DOHH2 (cell line): Measurements from ENCODE around the gene RNASE13.

ENCODE experiments used
- EZH2phosphoT487 ChIP-seq: fragments of 200-600 bp; sonication (generic); IDR thresholded peaks from 2 replicates; pipeline ENCODE4 v1.6.1; 2017; ENCODE audit warnings: borderline replicate concordance, mild to moderate bottlenecking, antibody characterized with exemption, low read length, moderate library complexity, mixed read lengths
- TF ChIP-seq, protein P1 (sequence below): fragments of 200-600 bp; sonication (generic); IDR thresholded peaks from one replicate; pipeline ENCODE4 v1.5.1; 2014; ENCODE audit warnings: antibody characterized with exemption, mild to moderate bottlenecking, low read depth, low read length; ENCODE audit not compliant: poor library complexity, severe bottlenecking

DNA sequence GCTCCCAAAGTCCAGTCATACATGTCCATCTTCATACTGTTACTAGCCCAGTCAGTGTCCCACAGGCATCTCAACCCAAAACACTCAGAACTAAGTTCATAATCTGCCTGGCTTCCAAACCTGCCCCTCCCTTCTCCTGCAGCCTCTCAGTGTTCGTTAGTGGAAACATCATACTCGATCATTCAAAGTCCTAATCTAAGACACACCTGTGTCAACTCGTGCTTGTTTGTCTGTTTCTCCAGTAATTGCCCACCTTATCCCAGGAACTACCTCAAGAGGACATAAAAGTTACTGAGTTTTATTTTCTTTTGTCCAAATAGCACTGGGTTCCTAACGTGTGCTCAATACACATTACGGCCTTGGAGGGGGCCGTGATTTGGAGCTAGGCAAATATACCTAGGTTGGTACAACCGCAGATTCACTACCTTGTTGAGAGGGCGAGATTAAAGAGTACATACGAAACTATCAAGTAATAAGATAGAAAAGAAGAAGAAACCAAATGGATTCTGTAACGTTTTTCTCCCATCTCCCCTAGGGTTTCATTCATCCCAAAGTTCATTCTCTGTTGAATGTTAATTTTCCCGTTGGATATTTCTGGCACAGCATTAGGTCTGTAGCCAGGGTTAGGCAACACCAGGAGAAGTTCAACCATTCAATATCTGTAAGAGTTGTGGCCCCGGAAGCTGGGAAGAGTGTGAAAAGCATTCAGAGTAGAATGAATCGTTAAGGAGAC lies 26.2 kb upstream of the RNASE13 start:
- TF ChIP-seq, protein P1, sequence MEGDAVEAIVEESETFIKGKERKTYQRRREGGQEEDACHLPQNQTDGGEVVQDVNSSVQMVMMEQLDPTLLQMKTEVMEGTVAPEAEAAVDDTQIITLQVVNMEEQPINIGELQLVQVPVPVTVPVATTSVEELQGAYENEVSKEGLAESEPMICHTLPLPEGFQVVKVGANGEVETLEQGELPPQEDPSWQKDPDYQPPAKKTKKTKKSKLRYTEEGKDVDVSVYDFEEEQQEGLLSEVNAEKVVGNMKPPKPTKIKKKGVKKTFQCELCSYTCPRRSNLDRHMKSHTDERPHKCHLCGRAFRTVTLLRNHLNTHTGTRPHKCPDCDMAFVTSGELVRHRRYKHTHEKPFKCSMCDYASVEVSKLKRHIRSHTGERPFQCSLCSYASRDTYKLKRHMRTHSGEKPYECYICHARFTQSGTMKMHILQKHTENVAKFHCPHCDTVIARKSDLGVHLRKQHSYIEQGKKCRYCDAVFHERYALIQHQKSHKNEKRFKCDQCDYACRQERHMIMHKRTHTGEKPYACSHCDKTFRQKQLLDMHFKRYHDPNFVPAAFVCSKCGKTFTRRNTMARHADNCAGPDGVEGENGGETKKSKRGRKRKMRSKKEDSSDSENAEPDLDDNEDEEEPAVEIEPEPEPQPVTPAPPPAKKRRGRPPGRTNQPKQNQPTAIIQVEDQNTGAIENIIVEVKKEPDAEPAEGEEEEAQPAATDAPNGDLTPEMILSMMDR = no peak
- no peak for TF ChIP-seq EZH2phosphoT487
